ENCODE measurements around the gene VAMP1. TPM values are rescaled to one million over a fixed set of nuclear protein-coding genes. Genes with fewer than 3 reads are reported as not detected.

Gene VAMP1
- total RNA-seq, 1 experiment from 2014 or later: 9.1 TPM

GRCh38 chr12:6463216-6463615 lies 7.3 kb downstream of the VAMP1 start:
- Histone ChIP-seq H3K27me3 (ENCODE audit: insufficient read depth, low read depth) (no peaks in the 10 kb centered on the region), H3K27ac (no peak overlapping the region), H3K4me3 (no peak overlapping the region), H3K4me1 (replicated peaks; ENCODE audit: insufficient read depth) (no peaks in the 10 kb centered on the region), H3K9me2 (ENCODE audit: insufficient read depth) (no peaks in the 10 kb centered on the region), H3F3A (ENCODE audit: insufficient read depth, low read depth) (no peaks in the 10 kb centered on the region; the same call in 1 of the 2 replicates), H3K36me3 (ENCODE audit: low read depth) (no peaks in the 10 kb centered on the region), H3K9me3 (ENCODE audit: insufficient read depth, low read depth) (no peaks in the 10 kb centered on the region), H2AFZ (no peak overlapping the region), H4K20me1 (ENCODE audit: insufficient read depth) (no peaks in the 10 kb centered on the region), H3K79me2 (ENCODE audit: low read depth) (no peaks in the 10 kb centered on the region), H3K4me2 (no peak overlapping the region)
- no TSS peak for BruUV-seq (replicated peaks)
- intact Hi-C loops (cut with micrococcal nuclease; ENCODE audit: unreplicated experiment): no loop called here
- ChIA-PET CTCF (interaction anchor here (0.9 kb wide), 1 partner anchor 40 kb away, joined by 5 read pairs; no protein-coding TSS in a partner anchor), POLR2A (ENCODE audit: unreplicated experiment) (interaction anchor here (0.7 kb wide), 1 partner anchor 558 kb away, joined by 5 read pairs; no protein-coding TSS in a partner anchor)
- DNase-seq: no peak
- TF ChIP-seq EZH2 (IDR thresholded peaks at IDR 0.05; ENCODE audit: low read depth): no peak
- TF ChIP-seq CTCF (conservative IDR thresholded peaks at IDR 0.05): no peak

GRCh38 chr12:6462234-6462995 lies 8.1 kb downstream of the VAMP1 start:
- DNase-seq: no peak
- no peak overlapping the region for H3K27ac ChIP-seq
- CTCF ChIA-PET: no interaction called here
- no peaks in the 10 kb centered on the region for H3K36me3 ChIP-seq (ENCODE audit: low read depth)
- H3K9me3 ChIP-seq (ENCODE audit: insufficient read depth, low read depth): no peaks in the 10 kb centered on the region
- H3K27me3 ChIP-seq (ENCODE audit: insufficient read depth, low read depth): no peaks in the 10 kb centered on the region
- BruUV-seq (replicated peaks): no TSS peak
- POLR2A ChIA-PET (ENCODE audit: unreplicated experiment): interaction anchor here (0.7 kb wide), 2 partner anchors 70 to 126 kb away, joined by 3 to 5 read pairs; no protein-coding TSS in a partner anchor
- H2AFZ ChIP-seq: no peak overlapping the region
- no peak for TF ChIP-seq EZH2 (IDR thresholded peaks at IDR 0.05; ENCODE audit: low read depth)
- TF ChIP-seq CTCF (conservative IDR thresholded peaks at IDR 0.05): no peak
- no peaks in the 10 kb centered on the region for H3K4me1 ChIP-seq (replicated peaks; ENCODE audit: insufficient read depth)
- H3K9me2 ChIP-seq (ENCODE audit: insufficient read depth): no peaks in the 10 kb centered on the region
- H3F3A ChIP-seq (ENCODE audit: insufficient read depth, low read depth): no peaks in the 10 kb centered on the region; the same call in 1 of the 2 replicates
- no peaks in the 10 kb centered on the region for H4K20me1 ChIP-seq (ENCODE audit: insufficient read depth)
- H3K4me2 ChIP-seq: no peak overlapping the region
- intact Hi-C loops (cut with micrococcal nuclease; ENCODE audit: unreplicated experiment): no loop called here
- no peaks in the 10 kb centered on the region for H3K79me2 ChIP-seq (ENCODE audit: low read depth)
- no peak overlapping the region for H3K4me3 ChIP-seq

- Histone ChIP-seq H3K9me2 (ENCODE audit: insufficient read depth) (no peaks in the 10 kb centered on the region), H3K4me2 (no peak overlapping the region), H3K79me2 (ENCODE audit: low read depth) (no peaks in the 10 kb centered on the region), H3K27me3 (ENCODE audit: insufficient read depth, low read depth) (no peaks in the 10 kb centered on the region), H3F3A (ENCODE audit: insufficient read depth, low read depth) (no peaks in the 10 kb centered on the region; the same call in 1 of the 2 replicates), H2AFZ (no peak overlapping the region), H4K20me1 (ENCODE audit: insufficient read depth) (no peaks in the 10 kb centered on the region), H3K36me3 (ENCODE audit: low read depth) (no peaks in the 10 kb centered on the region), H3K27ac (no peak overlapping the region), H3K9me3 (ENCODE audit: insufficient read depth, low read depth) (no peaks in the 10 kb centered on the region), H3K4me1 (replicated peaks; ENCODE audit: insufficient read depth) (no peaks in the 10 kb centered on the region), H3K4me3 (no peak overlapping the region)
- ChIA-PET CTCF (no interaction called here), POLR2A (ENCODE audit: unreplicated experiment) (interaction anchor here (0.5 to 0.7 kb wide), 5 partner anchors 9 to 125 kb away, joined by 3 to 11 read pairs (median 5); no protein-coding TSS in a partner anchor)
- BruUV-seq (replicated peaks): no TSS peak
- TF ChIP-seq EZH2 (IDR thresholded peaks at IDR 0.05; ENCODE audit: low read depth) (no peak), CTCF (conservative IDR thresholded peaks at IDR 0.05) (no peak)
- DNase-seq: no peak
- intact Hi-C loops (cut with micrococcal nuclease; ENCODE audit: unreplicated experiment): no loop called here
Measured at GRCh38 chr12:6461401-6462233, 8.9 kb downstream of the VAMP1 start.
